VCaP (cell line): ENCODE data around the gene SCAMP3.

Experiments
- H3K27ac ChIP-seq: fragments of 450-650 bp; 2 replicates; pipeline ENCODE4 v1.5.1; 2017
- CTCF ChIP-seq: fragments of 450-650 bp; conservative IDR thresholded peaks from 2 replicates; pipeline ENCODE4 v1.5.1; 2017; ENCODE audit warnings: mild to moderate bottlenecking, moderate library complexity

SCAMP3 gene

GRCh38 chr1:155282488-155283091 lies 20.4 kb upstream of the SCAMP3 start:
- no peak for TF ChIP-seq CTCF
- H3K27ac ChIP-seq, result no peak overlapping the region

- H3K27ac ChIP-seq, result peak overlapping the region; percentile 79
- TF ChIP-seq CTCF, result no peak
These were observed 17.1 kb upstream of the SCAMP3 start for GRCh38 chr1:155279268-155279667.

GRCh38 chr1:155278689-155279160 lies 16.6 kb upstream of the SCAMP3 start:
- peak; percentile 18; the same call in 1 of the 2 replicates for TF ChIP-seq CTCF
- peak overlapping the region; percentile 79 for H3K27ac ChIP-seq

- peak overlapping the region; percentile 79 for H3K27ac ChIP-seq
- peak; percentile 69 for TF ChIP-seq CTCF
These were observed 15.9 kb upstream of the SCAMP3 start for GRCh38 chr1:155277902-155278688.

- peak within 1 kb of the TSS; percentile 79 for H3K27ac ChIP-seq
- TF ChIP-seq CTCF, result peak; percentile 87
These were observed 15.1 kb upstream of the SCAMP3 start, which contains the start of gene HCN3 for GRCh38 chr1:155277070-155277901. Gene HCN3 (plus strand): TSS chr1:155277463. CDS start chr1:155277591, 128 bp downstream.

GRCh38 chr1:155273343-155274245 lies 11.4 kb upstream of the SCAMP3 start, which contains the start of gene CLK2:
Gene CLK2 (minus strand): TSS chr1:155273504. CDS start chr1:155270977, 2,527 bp downstream.
- peak within 1 kb of the TSS; percentile 94 for H3K27ac ChIP-seq
- no peak for TF ChIP-seq CTCF
